ENCODE data around the gene RARRES1. TPM values are rescaled to one million over a fixed set of nuclear protein-coding genes. Genes with fewer than 3 reads are reported as not detected.

RARRES1 gene
- total RNA-seq, 1 donor from 2014 or later, result 41.5 TPM

- no peak for TF ChIP-seq CTCF (IDR thresholded peaks at IDR 0.05)
Observed at GRCh38 chr3:158683230-158683962, 48.9 kb downstream of the RARRES1 start.

GRCh38 chr3:158680861-158681260 lies 51.4 kb downstream of the RARRES1 start:
- no peaks in the 10 kb centered on the region for H3K27me3 ChIP-seq
- DNase-seq (no peak), ATAC-seq (no peak)
- no peaks in the 10 kb centered on the region for H3K9me3 ChIP-seq
- intact Hi-C loops (cut with DNase I), result no loop called here
- peaks cover 45% of the 10 kb centered on the region for H3K36me3 ChIP-seq
- no peak overlapping the region for H3K4me3 ChIP-seq
- no peak overlapping the region for H3K27ac ChIP-seq
- TF ChIP-seq CTCF (IDR thresholded peaks at IDR 0.05), result no peak
- H3K4me1 ChIP-seq, result no peaks in the 10 kb centered on the region

More at GRCh38 chr3:158683230-158683962, 48.9 kb downstream of the RARRES1 start:
- no peak overlapping the region for H3K27ac ChIP-seq
- H3K4me3 ChIP-seq, result no peak overlapping the region
- intact Hi-C loops (cut with DNase I), result no loop called here
- DNase-seq (no peak), ATAC-seq (no peak)
- no peaks in the 10 kb centered on the region for H3K27me3 ChIP-seq
- no peaks in the 10 kb centered on the region for H3K4me1 ChIP-seq
- peaks cover 39% of the 10 kb centered on the region for H3K36me3 ChIP-seq
- no peaks in the 10 kb centered on the region for H3K9me3 ChIP-seq

GRCh38 chr3:158679547-158680000 lies 52.7 kb downstream of the RARRES1 start:
- Histone ChIP-seq H3K9me3 (no peaks in the 10 kb centered on the region), H3K36me3 (peaks cover 33% of the 10 kb centered on the region), H3K4me3 (no peak overlapping the region), H3K27me3 (no peaks in the 10 kb centered on the region), H3K27ac (no peak overlapping the region), H3K4me1 (no peaks in the 10 kb centered on the region)
- no peak for DNase-seq
- intact Hi-C loops (cut with DNase I), result no loop called here
- ATAC-seq, result no peak
- no peak for TF ChIP-seq CTCF (IDR thresholded peaks at IDR 0.05)

GRCh38 chr3:158678687-158679086 lies 53.6 kb downstream of the RARRES1 start:
- Histone ChIP-seq H3K27ac (no peak overlapping the region), H3K4me3 (no peak overlapping the region), H3K4me1 (no peaks in the 10 kb centered on the region), H3K36me3 (peaks cover 28% of the 10 kb centered on the region), H3K9me3 (no peaks in the 10 kb centered on the region), H3K27me3 (no peaks in the 10 kb centered on the region)
- no peak for TF ChIP-seq CTCF (IDR thresholded peaks at IDR 0.05)
- ATAC-seq (no peak), DNase-seq (no peak)
- intact Hi-C loops (cut with DNase I), result no loop called here

GRCh38 chr3:158672215-158673176 lies 59.8 kb downstream of the RARRES1 start, which contains the start of gene LXN:
Gene LXN, minus strand, starts transcription at chr3:158672648. Its CDS starts 170 bp downstream, at chr3:158672478.
- Histone ChIP-seq H3K27ac (peak within 1 kb of the TSS; percentile 81), H3K4me1 (peaks cover 13% of the 10 kb centered on the region), H3K4me3 (peak within 1 kb of the TSS; percentile 63), H3K27me3 (no peaks in the 10 kb centered on the region), H3K36me3 (peaks cover 29% of the 10 kb centered on the region), H3K9me3 (no peaks in the 10 kb centered on the region)
- intact Hi-C loops (cut with DNase I), result no loop called here
- peak; percentile 61 for TF ChIP-seq CTCF (IDR thresholded peaks at IDR 0.05)
- ATAC-seq, result peak; percentile 100
- DNase-seq, result peak; percentile 92

All from upper lobe of right lung (tissue), 1 donor.